Measurements from ENCODE around the gene TIGAR.

Gene TIGAR, protein sequence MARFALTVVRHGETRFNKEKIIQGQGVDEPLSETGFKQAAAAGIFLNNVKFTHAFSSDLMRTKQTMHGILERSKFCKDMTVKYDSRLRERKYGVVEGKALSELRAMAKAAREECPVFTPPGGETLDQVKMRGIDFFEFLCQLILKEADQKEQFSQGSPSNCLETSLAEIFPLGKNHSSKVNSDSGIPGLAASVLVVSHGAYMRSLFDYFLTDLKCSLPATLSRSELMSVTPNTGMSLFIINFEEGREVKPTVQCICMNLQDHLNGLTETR

GRCh38 chr12:4320853-4321701 is at the start of gene TIGAR:
Gene TIGAR (plus strand): TSS chr12:4321213. CDS start chr12:4321272, 59 bp downstream.
- Histone ChIP-seq H2AFZ (ENCODE audit: low read length) (peak within 1 kb of the TSS; percentile 91), H3K4me1 (ENCODE audit: insufficient read depth, low read length, poor library complexity, severe bottlenecking) (peaks cover 23% of the 10 kb centered on the region), H4K20me1 (ENCODE audit: insufficient read depth, low read length, poor library complexity, severe bottlenecking) (no peaks in the 10 kb centered on the region), H3K9me2 (replicated peaks; ENCODE audit: low read depth, low read length) (no peaks in the 10 kb centered on the region), H3K79me2 (ENCODE audit: insufficient read depth, low read length) (peaks cover 35% of the 10 kb centered on the region), H3K4me2 (ENCODE audit: low read depth, low read length, poor library complexity, severe bottlenecking) (peak within 1 kb of the TSS; percentile 76), H3K9ac (ENCODE audit: low read depth, low read length, poor library complexity, severe bottlenecking) (peak within 1 kb of the TSS; percentile 98), H3K36me3 (ENCODE audit: insufficient read depth, low read length) (no peaks in the 10 kb centered on the region), H3K27me3 (ENCODE audit: insufficient read depth, low read length, poor library complexity, severe bottlenecking) (no peaks in the 10 kb centered on the region), H3K4me3 (ENCODE audit: low read length, poor library complexity, severe bottlenecking) (peak within 1 kb of the TSS; percentile 94), H3K9me3 (ENCODE audit: insufficient read depth, low read depth, low read length) (no peaks in the 10 kb centered on the region), H3F3A (ENCODE audit: low read depth) (no peaks in the 10 kb centered on the region)
- no peak for TF ChIP-seq CTCF (conservative IDR thresholded peaks at IDR 0.05; ENCODE audit: low read length)
- TF ChIP-seq EZH2phosphoT487 (IDR thresholded peaks at IDR 0.05; ENCODE audit: borderline replicate concordance), result no peak

DNA sequence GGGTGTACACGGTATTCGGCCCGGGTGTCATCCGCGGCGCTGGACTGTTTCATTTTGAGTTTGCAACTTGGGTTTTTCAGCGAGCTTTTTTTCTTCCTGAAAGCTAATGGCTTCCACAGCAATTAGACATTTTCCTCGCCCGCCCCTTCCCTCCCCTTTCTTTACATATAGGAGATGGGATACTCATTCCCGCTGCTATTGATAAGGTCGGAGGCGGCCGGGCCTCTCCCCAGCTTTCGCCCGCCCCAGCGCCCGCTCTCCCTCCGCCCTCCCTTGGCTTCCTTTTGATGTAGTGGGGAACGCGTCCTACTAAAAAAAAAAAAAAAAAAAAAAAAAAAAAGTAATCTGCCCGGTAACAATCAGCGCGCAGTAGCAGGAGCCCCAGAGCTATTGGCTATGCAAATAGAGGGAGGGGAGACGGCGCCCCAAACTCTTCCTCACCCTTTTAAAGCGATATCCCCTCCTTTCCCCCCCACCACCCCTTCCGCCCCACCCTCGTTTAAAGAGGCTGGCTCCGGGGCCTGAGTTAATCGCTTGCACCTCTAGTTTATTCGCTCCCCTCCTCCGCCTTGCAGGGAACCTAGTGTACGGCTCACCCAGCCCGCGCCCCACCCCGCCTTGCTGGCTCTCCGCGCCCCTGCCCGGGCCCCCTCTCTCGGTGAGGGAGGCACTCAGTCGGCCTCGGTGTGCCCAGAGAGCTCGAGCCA is 49.1 kb upstream of the TIGAR start:
- Histone ChIP-seq H3K9ac (ENCODE audit: low read depth, low read length, poor library complexity, severe bottlenecking) (peak overlapping the region; percentile 84), H3K27me3 (ENCODE audit: insufficient read depth, low read length, poor library complexity, severe bottlenecking) (peaks cover 69% of the 10 kb centered on the region), H4K20me1 (ENCODE audit: insufficient read depth, low read length, poor library complexity, severe bottlenecking) (no peaks in the 10 kb centered on the region), H3K36me3 (ENCODE audit: insufficient read depth, low read length) (no peaks in the 10 kb centered on the region), H3K4me3 (ENCODE audit: low read length, poor library complexity, severe bottlenecking) (peak overlapping the region; percentile 83), H3K79me2 (ENCODE audit: insufficient read depth, low read length) (no peaks in the 10 kb centered on the region), H3K9me2 (replicated peaks; ENCODE audit: low read depth, low read length) (no peaks in the 10 kb centered on the region), H2AFZ (ENCODE audit: low read length) (peak overlapping the region; percentile 90), H3F3A (ENCODE audit: low read depth) (no peaks in the 10 kb centered on the region), H3K4me1 (ENCODE audit: insufficient read depth, low read length, poor library complexity, severe bottlenecking) (peaks cover 34% of the 10 kb centered on the region), H3K9me3 (ENCODE audit: insufficient read depth, low read depth, low read length) (no peaks in the 10 kb centered on the region), H3K4me2 (ENCODE audit: low read depth, low read length, poor library complexity, severe bottlenecking) (peak overlapping the region; percentile 96)
- TF ChIP-seq EZH2phosphoT487 (IDR thresholded peaks at IDR 0.05; ENCODE audit: borderline replicate concordance), result no peak
- no peak for TF ChIP-seq CTCF (conservative IDR thresholded peaks at IDR 0.05; ENCODE audit: low read length)

DNA sequence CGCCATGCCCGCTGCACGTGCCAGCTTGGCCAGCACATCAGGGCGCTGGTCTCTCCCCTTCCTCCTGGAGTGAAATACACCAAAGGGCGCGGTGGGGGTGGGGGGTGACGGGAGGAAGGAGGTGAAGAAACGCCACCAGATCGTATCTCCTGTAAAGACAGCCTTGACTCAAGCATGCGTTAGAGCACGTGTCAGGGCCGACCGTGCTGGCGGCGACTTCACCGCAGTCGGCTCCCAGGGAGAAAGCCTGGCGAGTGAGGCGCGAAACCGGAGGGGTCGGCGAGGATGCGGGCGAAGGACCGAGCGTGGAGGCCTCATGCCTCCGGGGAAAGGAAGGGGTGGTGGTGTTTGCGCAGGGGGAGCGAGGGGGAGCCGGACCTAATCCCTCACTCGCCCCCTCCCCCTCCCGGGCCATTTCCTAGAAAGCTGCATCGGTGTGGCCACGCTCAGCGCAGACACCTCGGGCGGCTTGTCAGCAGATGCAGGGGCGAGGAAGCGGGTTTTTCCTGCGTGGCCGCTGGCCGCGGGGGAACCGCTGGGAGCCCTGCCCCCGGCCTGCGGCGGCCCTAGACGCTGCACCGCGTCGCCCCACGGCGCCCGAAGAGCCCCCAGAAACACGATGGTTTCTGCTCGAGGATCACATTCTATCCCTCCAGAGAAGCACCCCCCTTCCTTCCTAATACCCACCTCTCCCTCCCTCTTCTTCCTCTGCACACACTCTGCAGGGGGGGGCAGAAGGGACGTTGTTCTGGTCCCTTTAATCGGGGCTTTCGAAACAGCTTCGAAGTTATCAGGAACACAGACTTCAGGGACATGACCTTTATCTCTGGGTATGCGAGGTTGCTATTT is 48.4 kb upstream of the TIGAR start:
- Histone ChIP-seq H3K4me1 (ENCODE audit: insufficient read depth, low read length, poor library complexity, severe bottlenecking) (peaks cover 40% of the 10 kb centered on the region), H3K36me3 (ENCODE audit: insufficient read depth, low read length) (no peaks in the 10 kb centered on the region), H3K79me2 (ENCODE audit: insufficient read depth, low read length) (no peaks in the 10 kb centered on the region), H3K9me2 (replicated peaks; ENCODE audit: low read depth, low read length) (no peaks in the 10 kb centered on the region), H3K4me3 (ENCODE audit: low read length, poor library complexity, severe bottlenecking) (peak overlapping the region; percentile 83), H3K9me3 (ENCODE audit: insufficient read depth, low read depth, low read length) (no peaks in the 10 kb centered on the region), H2AFZ (ENCODE audit: low read length) (peak overlapping the region; percentile 89), H3K27me3 (ENCODE audit: insufficient read depth, low read length, poor library complexity, severe bottlenecking) (peaks cover 61% of the 10 kb centered on the region), H3F3A (ENCODE audit: low read depth) (no peaks in the 10 kb centered on the region), H4K20me1 (ENCODE audit: insufficient read depth, low read length, poor library complexity, severe bottlenecking) (no peaks in the 10 kb centered on the region), H3K9ac (ENCODE audit: low read depth, low read length, poor library complexity, severe bottlenecking) (peak overlapping the region; percentile 84), H3K4me2 (ENCODE audit: low read depth, low read length, poor library complexity, severe bottlenecking) (peak overlapping the region; percentile 96)
- no peak for TF ChIP-seq CTCF (conservative IDR thresholded peaks at IDR 0.05; ENCODE audit: low read length)
- no peak for TF ChIP-seq EZH2phosphoT487 (IDR thresholded peaks at IDR 0.05; ENCODE audit: borderline replicate concordance)
